Activated CD4-positive, alpha-beta memory T cell treated with anti-CD3 and anti-CD28 coated beads for 36 hours (primary cell): ENCODE results near the gene ZNF761. TPM values are rescaled to one million over a fixed set of nuclear protein-coding genes. Genes with fewer than 3 reads are reported as not detected.
"Not testable (repeated sequence)": the region's sequence is repeated elsewhere in the genome, so short reads cannot be mapped to it uniquely, and the experiment has no call there.

ENCODE experiments used
- CTCF ChIA-PET: fragments of 350-600 bp; sonication (Branson Sonifier 250); formaldehyde crosslinking; loops from one replicate; lab custom pipeline; 2021; ENCODE audit warnings: antibody characterized with exemption, inconsistent platforms; lab: Charles Lee
- POLR2A ChIA-PET: fragments of 350-600 bp; sonication (Branson Sonifier 250); formaldehyde crosslinking; loops from one replicate; lab custom pipeline; 2021; ENCODE audit warnings: antibody characterized with exemption; lab: Charles Lee
- DNase-seq: peaks from one replicate; pipeline ENCODE4 v3.0.0-alpha.2; 2020
- H3K27ac Mint-ChIP-seq: one replicate; pipeline ENCODE4 v1.8.0; 2021; ENCODE audit warnings: mixed read lengths
- H3K27me3 Mint-ChIP-seq: one replicate; pipeline ENCODE4 v1.8.0; 2021; ENCODE audit warnings: mixed read lengths
- H3K36me3 Mint-ChIP-seq: one replicate; pipeline ENCODE4 v1.8.0; 2021; ENCODE audit warnings: mixed read lengths
- H3K4me1 Mint-ChIP-seq: one replicate; pipeline ENCODE4 v1.8.0; 2021; ENCODE audit warnings: low read depth, mixed read lengths
- H3K4me3 Mint-ChIP-seq: one replicate; pipeline ENCODE4 v1.8.0; 2021; ENCODE audit warnings: mild to moderate bottlenecking, mixed read lengths
- H3K9me3 Mint-ChIP-seq: one replicate; pipeline ENCODE4 v1.8.0; 2021; ENCODE audit warnings: mixed read lengths
- intact Hi-C: fragments of 100-400 bp; cut with micrococcal nuclease; formaldehyde crosslinking; loops from one replicate; pipeline ENCODE4 v1.15.1; 2023
- total RNA-seq, 2 experiments: library from RNA; stranded (reverse); gene quantifications; one replicate each; pipeline ENCODE4 v1.2.3, GENCODE V29; 2021

ZNF761 gene
- total RNA-seq, 2 experiments from 2014 or later, result 10.6 to 11.3 TPM

- no peak for DNase-seq
- intact Hi-C loops, result no loop called here
- Mint-ChIP-seq H3K9me3 (peaks cover 82% of the 10 kb centered on the region), H3K27ac (no peak overlapping the region), H3K4me1 (no peaks in the 10 kb centered on the region), H3K27me3 (no peaks in the 10 kb centered on the region), H3K4me3 (no peak overlapping the region), H3K36me3 (peaks cover 80% of the 10 kb centered on the region)
- ChIA-PET CTCF (no interaction called here), POLR2A (no interaction called here)
Measured at GRCh38 chr19:53409505-53410204, 22.1 kb upstream of the ZNF761 start.

DNA sequence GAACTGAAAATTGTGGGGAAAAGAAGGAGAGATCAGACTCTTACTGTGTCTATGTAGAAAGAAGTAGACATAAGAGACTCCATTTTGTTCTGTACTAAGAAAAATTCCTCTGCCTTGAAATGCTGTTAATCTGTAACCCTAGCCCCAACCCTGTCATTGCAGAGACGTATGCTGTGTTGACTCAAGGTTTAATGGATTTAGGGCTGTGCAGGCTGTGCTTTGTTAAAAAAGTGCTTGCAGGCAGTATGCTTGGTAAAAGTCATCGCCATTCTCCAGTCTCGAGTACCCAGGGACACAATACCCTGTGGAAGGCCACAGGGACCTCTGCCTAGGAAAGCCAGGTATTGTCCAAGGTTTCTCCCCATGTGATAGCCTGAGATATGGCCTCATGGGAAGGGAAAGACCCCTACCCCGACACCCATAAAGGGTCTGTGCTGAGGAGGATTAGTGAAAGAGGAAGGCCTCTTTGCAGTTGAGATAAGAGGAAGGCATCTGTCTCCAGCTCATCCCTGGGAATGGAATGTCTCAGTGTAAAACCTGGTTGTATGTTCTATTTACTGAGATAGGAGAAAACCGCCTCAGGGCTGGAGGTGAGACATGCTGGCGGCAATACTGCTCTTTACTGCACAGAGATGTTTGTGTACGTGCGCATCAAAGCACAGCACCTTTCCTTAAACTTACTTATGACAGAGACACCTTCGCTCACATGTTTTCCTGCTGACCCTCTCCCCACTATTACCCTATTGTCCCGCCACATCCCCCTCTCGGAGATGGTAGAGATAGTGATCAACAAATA, 11.1 kb upstream of the ZNF761 start:
- DNase-seq, CTCF ChIA-PET, H3K4me1 Mint-ChIP-seq, intact Hi-C loops, H3K27me3 Mint-ChIP-seq, H3K4me3 Mint-ChIP-seq, H3K27ac Mint-ChIP-seq, POLR2A ChIA-PET: not testable (repeated sequence)
- peaks cover 27% of the 10 kb centered on the region for H3K9me3 Mint-ChIP-seq
- H3K36me3 Mint-ChIP-seq, result peaks cover 13% of the 10 kb centered on the region

GRCh38 chr19:53422551-53422950, 9.2 kb upstream of the ZNF761 start:
- Mint-ChIP-seq H3K36me3 (peaks cover 7% of the 10 kb centered on the region), H3K27me3 (no peaks in the 10 kb centered on the region), H3K4me1 (no peaks in the 10 kb centered on the region), H3K9me3 (peaks cover 12% of the 10 kb centered on the region), H3K27ac (no peak overlapping the region), H3K4me3 (no peak overlapping the region)
- ChIA-PET CTCF (no interaction called here), POLR2A (no interaction called here)
- intact Hi-C loops, result no loop called here
- no peak for DNase-seq

DNA sequence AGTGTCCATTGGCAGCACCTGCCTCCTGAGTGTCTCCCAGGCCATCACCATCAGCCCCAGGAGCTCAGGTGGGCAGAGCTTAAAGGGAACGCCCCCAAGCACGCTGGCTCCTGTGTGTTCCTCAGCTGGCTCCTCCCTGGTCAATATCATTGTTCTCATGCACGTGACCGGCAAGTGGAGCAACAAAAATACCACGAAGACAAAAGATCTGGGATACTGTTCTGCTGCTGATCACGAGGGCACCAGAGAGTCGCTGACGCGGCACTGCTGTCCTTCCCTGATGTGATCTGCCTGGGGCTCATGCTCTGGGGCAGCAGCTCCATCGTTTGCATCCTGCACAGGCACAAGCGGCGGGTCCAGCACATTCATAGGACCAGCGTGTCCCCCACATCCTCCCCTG, 8.7 kb upstream of the ZNF761 start:
- H3K4me1 Mint-ChIP-seq, H3K27me3 Mint-ChIP-seq, CTCF ChIA-PET, H3K27ac Mint-ChIP-seq, H3K4me3 Mint-ChIP-seq, POLR2A ChIA-PET, H3K36me3 Mint-ChIP-seq, intact Hi-C loops, H3K9me3 Mint-ChIP-seq, DNase-seq: not testable (repeated sequence)

DNA sequence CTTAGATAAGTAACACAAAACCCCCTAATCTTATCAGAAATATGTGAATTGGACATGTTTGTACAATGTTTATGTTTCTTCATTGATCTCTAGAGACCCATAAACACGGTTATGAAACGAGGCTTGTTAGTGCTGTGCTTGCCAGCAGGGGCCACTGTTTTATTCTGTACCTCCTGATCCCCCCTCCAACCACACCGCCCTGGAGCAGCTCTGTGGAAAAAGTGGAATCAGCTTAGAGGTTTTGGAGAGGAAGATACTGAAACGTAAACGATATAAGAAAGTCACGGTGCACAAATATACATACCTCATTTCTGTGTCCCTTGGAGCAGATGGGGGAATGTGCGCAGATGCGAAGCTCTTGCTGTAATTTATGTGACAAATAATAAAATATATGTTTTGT, 8.1 kb upstream of the ZNF761 start:
- intact Hi-C loops, H3K27ac Mint-ChIP-seq, H3K4me1 Mint-ChIP-seq, H3K27me3 Mint-ChIP-seq, DNase-seq, POLR2A ChIA-PET, H3K4me3 Mint-ChIP-seq, H3K36me3 Mint-ChIP-seq, H3K9me3 Mint-ChIP-seq: not testable (repeated sequence)
- CTCF ChIA-PET, result interaction anchor here (1.9 kb wide), 1 partner anchor 369 kb away, joined by 7 read pairs; no protein-coding TSS in a partner anchor

GRCh38 chr19:53424968-53425597, 6.7 kb upstream of the ZNF761 start:
- ChIA-PET CTCF (interaction anchor here (0.6 to 2.1 kb wide), 18 partner anchors 9 to 1773 kb away, joined by 3 to 31 read pairs (median 4); no protein-coding TSS in a partner anchor), POLR2A (interaction anchor here (0.6 to 0.7 kb wide), 2 partner anchors 52 to 1227 kb away, joined by 3 to 5 read pairs; no protein-coding TSS in a partner anchor)
- Mint-ChIP-seq H3K36me3 (no peaks in the 10 kb centered on the region), H3K27me3 (no peaks in the 10 kb centered on the region), H3K4me3 (no peak overlapping the region), H3K27ac (no peak overlapping the region), H3K9me3 (no peaks in the 10 kb centered on the region), H3K4me1 (no peaks in the 10 kb centered on the region)
- intact Hi-C loops, result loop anchor here (1.0 to 5.0 kb wide), 2 partner anchors 87 to 321 kb away; no protein-coding TSS in a partner anchor
- DNase-seq, result peak; percentile 77

GRCh38 chr19:53432088-53432661, 391 bp downstream of the ZNF761 start:
- Mint-ChIP-seq H3K36me3 (peaks cover 44% of the 10 kb centered on the region), H3K27me3 (no peaks in the 10 kb centered on the region), H3K27ac (peak overlapping the region; percentile 88), H3K9me3 (peaks cover 15% of the 10 kb centered on the region), H3K4me1 (peaks cover 22% of the 10 kb centered on the region), H3K4me3 (peak overlapping the region; percentile 84)
- intact Hi-C loops, result loop anchor here (5.0 kb wide), 2 partner anchors 120 to 235 kb away; no protein-coding TSS in a partner anchor
- ChIA-PET POLR2A (no interaction called here), CTCF (interaction anchor here (0.7 kb wide), 1 partner anchor 85 kb away, joined by 3 read pairs; no protein-coding TSS in a partner anchor)
- DNase-seq, result peak; percentile 44

DNA sequence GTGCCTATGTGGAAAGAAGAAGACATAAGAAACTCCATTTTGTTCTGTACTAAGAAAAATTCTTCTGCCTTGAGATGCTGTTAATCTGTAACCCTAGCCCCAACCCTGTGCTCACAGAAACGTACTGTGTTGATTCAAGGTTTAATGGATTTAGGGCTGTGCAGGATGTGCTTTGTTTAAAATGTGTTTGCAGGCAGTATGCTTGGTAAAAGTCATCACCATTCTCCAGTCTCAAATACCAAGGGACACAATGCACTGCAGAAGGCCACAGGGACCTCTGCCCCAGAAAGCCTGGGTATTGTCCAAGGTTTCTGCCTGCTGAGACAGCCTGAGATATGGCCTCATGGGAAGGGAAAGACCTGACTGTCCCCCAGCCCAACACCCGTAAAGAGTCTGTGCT, 12.0 kb downstream of the ZNF761 start:
- H3K4me3 Mint-ChIP-seq, POLR2A ChIA-PET, DNase-seq, intact Hi-C loops, H3K4me1 Mint-ChIP-seq, H3K27ac Mint-ChIP-seq, CTCF ChIA-PET, H3K27me3 Mint-ChIP-seq: not testable (repeated sequence)
- Mint-ChIP-seq H3K36me3 (peaks cover 85% of the 10 kb centered on the region), H3K9me3 (peaks cover 70% of the 10 kb centered on the region)

GRCh38 chr19:53447196-53447595, 15.4 kb downstream of the ZNF761 start:
- intact Hi-C loops, result not testable (repeated sequence)
- H3K9me3 Mint-ChIP-seq, result peaks cover 66% of the 10 kb centered on the region

GRCh38 chr19:53455828-53456227, 24.0 kb downstream of the ZNF761 start:
- no peak for DNase-seq
- H3K27ac Mint-ChIP-seq, result no peak overlapping the region
- H3K4me3 Mint-ChIP-seq, result no peak overlapping the region
- ChIA-PET POLR2A (no interaction called here), CTCF (no interaction called here)
- H3K27me3 Mint-ChIP-seq, result no peaks in the 10 kb centered on the region
- peaks cover 86% of the 10 kb centered on the region for H3K9me3 Mint-ChIP-seq
- H3K36me3 Mint-ChIP-seq, result peaks cover 79% of the 10 kb centered on the region
- intact Hi-C loops, result no loop called here
- no peaks in the 10 kb centered on the region for H3K4me1 Mint-ChIP-seq

More at GRCh38 chr19:53447196-53447595, 15.4 kb downstream of the ZNF761 start:
- H3K4me3 Mint-ChIP-seq, CTCF ChIA-PET, H3K27ac Mint-ChIP-seq, POLR2A ChIA-PET, DNase-seq, H3K27me3 Mint-ChIP-seq, H3K4me1 Mint-ChIP-seq: not testable (repeated sequence)
- peaks cover 88% of the 10 kb centered on the region for H3K36me3 Mint-ChIP-seq

- intact Hi-C loops, CTCF ChIA-PET, H3K4me3 Mint-ChIP-seq, DNase-seq, H3K4me1 Mint-ChIP-seq, POLR2A ChIA-PET, H3K27ac Mint-ChIP-seq: not testable (repeated sequence)
- H3K9me3 Mint-ChIP-seq, result peaks cover 81% of the 10 kb centered on the region
- H3K36me3 Mint-ChIP-seq, result peaks cover 57% of the 10 kb centered on the region
- peaks cover 13% of the 10 kb centered on the region for H3K27me3 Mint-ChIP-seq
Measured at GRCh38 chr19:53460131-53460721, 28.4 kb downstream of the ZNF761 start.
